ENCODE measurements around the gene SORCS2. TPM values are rescaled to one million over a fixed set of nuclear protein-coding genes. Genes with fewer than 3 reads are reported as not detected.

SORCS2 gene
- total RNA-seq, 1 experiment from 2014 or later = 0.15 TPM

DNA sequence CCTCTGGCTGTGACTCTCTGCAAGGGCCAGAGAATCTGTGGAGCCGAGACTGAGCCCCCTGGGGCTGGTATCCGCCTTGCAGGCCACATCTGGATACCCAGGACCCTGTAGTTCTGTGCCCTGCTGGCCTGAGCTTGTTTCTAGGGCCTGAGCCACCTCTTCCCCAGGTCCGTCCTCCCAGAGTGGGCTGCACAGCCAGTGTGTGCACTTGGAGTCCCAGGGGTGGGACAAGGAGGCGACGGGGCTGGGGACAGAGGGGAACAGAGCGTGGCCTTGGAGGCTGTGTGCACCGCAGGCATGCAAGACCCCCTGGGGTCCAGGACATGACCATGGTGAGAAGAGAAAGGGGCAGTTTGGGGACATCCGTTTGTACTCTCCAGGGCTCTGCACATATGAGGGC is 105.5 kb downstream of the SORCS2 start:
- CTCF ChIA-PET = interaction anchor here (0.7 kb wide), 1 partner anchor 104 kb away, joined by 6 read pairs; no protein-coding TSS in a partner anchor
- intact Hi-C loops (cut with micrococcal nuclease; ENCODE audit: unreplicated experiment) (loop anchor here (5.0 to 10.0 kb wide), 2 partner anchors 106 to 193 kb away; partner anchors contain the start of gene SORCS2), in situ Hi-C loops (cut with HindIII; ENCODE audit: low pct_unique_long_range_greater_than_20kb, low sequenced_read_pairs) (no loop called here)
- no peak overlapping the region for H3K4me3 ChIP-seq (ENCODE audit: low read depth in 2 of 2, low read length in 2 of 2)
- DNase-seq (ENCODE audit: low read depth, low spot score) (no peak), ATAC-seq (no peak)
- no peaks in the 10 kb centered on the region for H3K9me3 ChIP-seq (ENCODE audit: control insufficient read depth, insufficient read depth, low read depth, low read length)
- POLR2A ChIA-PET = no interaction called here
- no peak overlapping the region for H3K27ac ChIP-seq (ENCODE audit: low read length)
- H3K36me3 ChIP-seq (ENCODE audit: control insufficient read depth, insufficient read depth, low read length) = no peaks in the 10 kb centered on the region
- TF ChIP-seq CTCF (IDR thresholded peaks at IDR 0.05) (no peak), TCF7L2 (IDR thresholded peaks at IDR 0.05; ENCODE audit: low read depth, low read length) (no peak), REST (IDR thresholded peaks at IDR 0.05; ENCODE audit: insufficient read depth in 1 of 2, low read depth in 2 of 2, low read length in 1 of 2) (no peak), SIN3A (IDR thresholded peaks at IDR 0.05; ENCODE audit: borderline replicate concordance, insufficient read depth, low read depth, low read length) (no peak), POLR2AphosphoS5 (IDR thresholded peaks at IDR 0.05; ENCODE audit: low read depth, low read length) (no peak)
- no TSS peak for BruUV-seq (replicated peaks)
- no peaks in the 10 kb centered on the region for H3K27me3 ChIP-seq (ENCODE audit: control insufficient read depth, insufficient read depth, low read length)
- H3K4me1 ChIP-seq (ENCODE audit: control insufficient read depth, insufficient read depth, low read length) = no peaks in the 10 kb centered on the region

- in situ Hi-C loops (cut with HindIII; ENCODE audit: low pct_unique_long_range_greater_than_20kb, low sequenced_read_pairs) = no loop called here
- TF ChIP-seq TCF7L2 (IDR thresholded peaks at IDR 0.05; ENCODE audit: low read depth, low read length) (no peak), REST (IDR thresholded peaks at IDR 0.05; ENCODE audit: insufficient read depth in 1 of 2, low read depth in 2 of 2, low read length in 1 of 2) (no peak), SIN3A (IDR thresholded peaks at IDR 0.05; ENCODE audit: borderline replicate concordance, insufficient read depth, low read depth, low read length) (no peak), CTCF (IDR thresholded peaks at IDR 0.05) (no peak), POLR2AphosphoS5 (IDR thresholded peaks at IDR 0.05; ENCODE audit: low read depth, low read length) (no peak)
- Histone ChIP-seq H3K4me1 (ENCODE audit: control insufficient read depth, insufficient read depth, low read length) (no peaks in the 10 kb centered on the region), H3K27me3 (ENCODE audit: control insufficient read depth, insufficient read depth, low read length) (no peaks in the 10 kb centered on the region), H3K27ac (ENCODE audit: low read length) (no peak overlapping the region), H3K4me3 (ENCODE audit: low read depth in 2 of 2, low read length in 2 of 2) (no peak overlapping the region), H3K36me3 (ENCODE audit: control insufficient read depth, insufficient read depth, low read length) (no peaks in the 10 kb centered on the region), H3K9me3 (ENCODE audit: control insufficient read depth, insufficient read depth, low read depth, low read length) (no peaks in the 10 kb centered on the region)
- ChIA-PET POLR2A (no interaction called here), CTCF (no interaction called here)
- BruUV-seq (replicated peaks) = no TSS peak
- intact Hi-C loops (cut with micrococcal nuclease; ENCODE audit: unreplicated experiment) = loop anchor here (5.0 to 10.0 kb wide), 2 partner anchors 106 to 194 kb away; partner anchors contain the start of gene SORCS2
- ATAC-seq (no peak), DNase-seq (ENCODE audit: low read depth, low spot score) (no peak)
These were observed 106.3 kb downstream of the SORCS2 start for GRCh38 chr4:7298619-7299009.

Data from Panc1 (cell line).